IMR-90 (cell line): ENCODE measurements around the gene PQBP1. TPM values are rescaled to one million over a fixed set of nuclear protein-coding genes. Genes with fewer than 3 reads are reported as not detected.

Experiments
- ATAC-seq: fragments of 200-7000 bp; cut with Tn5 transposase; 2 replicates; pipeline ENCODE4 v1.9.1; 2020; ENCODE audit warnings: low read depth, mild to moderate bottlenecking, moderate library complexity
- BruUV-seq: library from RNA; stranded (reverse); fragments of 400-500 nt; replicated peaks from 2 replicates; lab custom pipeline; 2021; lab: Mats Ljungman, UMichigan
- CTCF ChIA-PET: fragments of 300-600 bp; formaldehyde crosslinking; extraction: SDS; loops from one replicate; lab custom pipeline; 2021; ENCODE audit warnings: antibody characterized with exemption; lab: Yijun Ruan, JAX
- POLR2A ChIA-PET: fragments of 300-600 bp; sonication (Branson Sonifier 250); formaldehyde crosslinking; loops from one replicate; lab custom pipeline; 2022; ENCODE audit warnings: antibody characterized with exemption; ENCODE audit not compliant: unreplicated experiment; lab: Charles Lee
- DNase-seq: peaks from one replicate; pipeline ENCODE4 v3.0.0; 2013
- H2AFZ ChIP-seq: replicated peaks from 2 replicates; pipeline ENCODE3; 2013; ENCODE audit warnings: low read length, mild to moderate bottlenecking; ENCODE audit not compliant: poor library complexity
- H2AK5ac ChIP-seq: 2 replicates; pipeline ENCODE4 v1.6.1; 2013; ENCODE audit warnings: low read depth, low read length, inconsistent platforms
- H2AK9ac ChIP-seq: replicated peaks from 2 replicates; pipeline ENCODE3; 2013; ENCODE audit warnings: mild to moderate bottlenecking, low read depth, low read length, moderate library complexity; ENCODE audit not compliant: poor library complexity
- H2BK120ac ChIP-seq: 2 replicates; pipeline ENCODE4 v1.6.1; 2013; ENCODE audit warnings: low read depth, low read length, inconsistent platforms
- H2BK15ac ChIP-seq: 3 replicates; pipeline ENCODE4 v1.6.1; 2013; ENCODE audit warnings: low read depth, low read length, inconsistent platforms
- H2BK20ac ChIP-seq: 2 replicates; pipeline ENCODE4 v1.6.1; 2013; ENCODE audit warnings: low read depth, mild to moderate bottlenecking, inconsistent platforms, low read length, moderate library complexity
- H2BK5ac ChIP-seq: 2 replicates; pipeline ENCODE4 v1.6.1; 2013; ENCODE audit warnings: mild to moderate bottlenecking, low read depth, low read length, inconsistent platforms; ENCODE audit not compliant: poor library complexity, severe bottlenecking
- H3K14ac ChIP-seq: replicated peaks from 2 replicates; pipeline ENCODE4 v1.6.1; 2013; ENCODE audit warnings: low read depth, low read length, inconsistent platforms
- H3K18ac ChIP-seq: 2 replicates; pipeline ENCODE4 v1.6.1; 2013; ENCODE audit warnings: low read depth, low read length, control low read depth
- H3K23ac ChIP-seq: 2 replicates; pipeline ENCODE4 v1.6.1; 2013; ENCODE audit warnings: low read depth, low read length, inconsistent platforms
- H3K27ac ChIP-seq: 2 replicates; pipeline ENCODE4 v1.5.1; 2013; ENCODE audit warnings: mild to moderate bottlenecking, control low read depth, low read length; ENCODE audit not compliant: insufficient read depth
- H3K27me3 ChIP-seq: 2 replicates; pipeline ENCODE4 v1.6.1; 2013; ENCODE audit warnings: low read length; ENCODE audit not compliant: control insufficient read depth, insufficient read depth
- H3K36me3 ChIP-seq: 2 replicates; pipeline ENCODE4 v1.6.1; 2013; ENCODE audit warnings: low read length, mixed read lengths; ENCODE audit not compliant: control insufficient read depth, insufficient read depth
- H3K4ac ChIP-seq: 2 replicates; pipeline ENCODE4 v1.6.1; 2013; ENCODE audit warnings: low read depth, low read length, inconsistent platforms
- H3K4me1 ChIP-seq: 2 replicates; pipeline ENCODE4 v1.6.1; 2013; ENCODE audit warnings: low read length, mixed read lengths; ENCODE audit not compliant: control insufficient read depth, insufficient read depth
- H3K4me2 ChIP-seq: 2 replicates; pipeline ENCODE4 v1.6.1; 2013; ENCODE audit warnings: low read depth, mild to moderate bottlenecking, control low read depth, low read length, moderate library complexity
- H3K4me3 ChIP-seq: 2 replicates; pipeline ENCODE4 v1.5.1; 2013; ENCODE audit warnings: low read depth, mild to moderate bottlenecking, control low read depth, low read length, moderate library complexity; ENCODE audit not compliant: insufficient read depth
- H3K56ac ChIP-seq: 2 replicates; pipeline ENCODE4 v1.6.1; 2013; ENCODE audit warnings: low read length, inconsistent platforms; ENCODE audit not compliant: insufficient read depth; ENCODE audit errors: extremely low read depth
- H3K79me1 ChIP-seq, 2 experiments: 2 replicates each; pipeline ENCODE4 v1.6.1; 2013; ENCODE audit warnings: low read length in 2 of 2, inconsistent platforms in 1 of 2, low read depth in 1 of 2
- H3K9ac ChIP-seq: 2 replicates; pipeline ENCODE4 v1.6.1; 2013; ENCODE audit warnings: low read depth, low read length, control low read depth
- H3K9me1 ChIP-seq: 2 replicates; pipeline ENCODE4 v1.6.1; 2013; ENCODE audit warnings: low read length, inconsistent platforms; ENCODE audit not compliant: insufficient read depth
- H3K9me3 ChIP-seq: 2 replicates; pipeline ENCODE4 v1.6.1; 2013; ENCODE audit warnings: low read length; ENCODE audit not compliant: control insufficient read depth, insufficient read depth
- H4K20me1 ChIP-seq: 2 replicates; pipeline ENCODE4 v1.6.1; 2013; ENCODE audit warnings: low read length, inconsistent platforms; ENCODE audit not compliant: insufficient read depth
- H4K5ac ChIP-seq: 2 replicates; pipeline ENCODE4 v1.6.1; 2013; ENCODE audit warnings: mild to moderate bottlenecking, low read depth, low read length, control low read depth
- H4K8ac ChIP-seq, 2 experiments: 2 replicates each; pipeline ENCODE4 v1.6.1; 2013; ENCODE audit warnings: low read depth in 2 of 2, low read length in 2 of 2, control low read depth in 1 of 2, inconsistent platforms in 1 of 2
- H4K91ac ChIP-seq: 2 replicates; pipeline ENCODE4 v1.6.1; 2013; ENCODE audit warnings: low read depth, low read length, inconsistent platforms; ENCODE audit not compliant: insufficient read depth
- MAZ ChIP-seq: IDR thresholded peaks from 2 replicates; pipeline ENCODE4 v1.6.1; 2012; ENCODE audit warnings: low read depth, mild to moderate bottlenecking, low read length, improper control_type of control experiment, moderate library complexity, borderline replicate concordance
- NFE2L2 ChIP-seq: fragments of 150-350 bp; IDR thresholded peaks from 2 replicates; pipeline ENCODE4 v1.6.1; 2016; ENCODE audit warnings: low read depth, mild to moderate bottlenecking, low read length
- RFX5 ChIP-seq: IDR thresholded peaks from 2 replicates; pipeline ENCODE4 v1.8.0; 2012; ENCODE audit warnings: low read depth, mild to moderate bottlenecking, low read length, moderate library complexity
- SMC3 ChIP-seq: fragments of 150-350 bp; IDR thresholded peaks from 2 replicates; pipeline ENCODE4 v1.6.1; 2016; ENCODE audit warnings: low read depth, mild to moderate bottlenecking, antibody characterized with exemption, low read length, moderate library complexity
- WGBS, 2 experiments: methylation state at CpG; one replicate each; pipeline versions ENCODE4 v1.1.5 to v1.1.7; 2013; ENCODE audit warnings: missing lambda C conversion rate in 2 of 2; ENCODE audit not compliant: insufficient read length in 1 of 2; ENCODE audit errors: extremely low coverage in 2 of 2; 5-methylcytosine and 5-hydroxymethylcytosine counted together
- dilution Hi-C: fragments of 300-500 bp; cut with HindIII; formaldehyde crosslinking; loops from one replicate; pipeline ENCODE4 v1.14.3; 2018; ENCODE audit warnings: low sequenced_read_pairs; ENCODE audit not compliant: unreplicated experiment
- in situ Hi-C: fragments of 300-500 bp; cut with MboI; formaldehyde crosslinking; loops from 3 replicates; pipeline ENCODE4 v1.14.3; 2019; ENCODE audit warnings: low sequenced_read_pairs, inconsistent platforms, mixed read lengths
- intact Hi-C: fragments of 100-400 bp; cut with micrococcal nuclease; formaldehyde crosslinking; loops from 2 replicates; pipeline ENCODE4 v1.10.0; 2022
- polyA plus RNA-seq, 3 experiments: library from polyadenylated mRNA; depleted of rRNA; stranded (reverse); fragments of >200 nt; gene quantifications; 2 replicates each; pipeline ENCODE4 v1.2.3, GENCODE V29; 2012; ENCODE audit warnings: low replicate concordance in 1 of 3
- total RNA-seq: library from RNA; depleted of rRNA; stranded (reverse); fragments of >200 nt; gene quantifications from 2 replicates; pipeline ENCODE4 v1.2.3, GENCODE V29; 2012
- TF ChIP-seq, protein P1 (sequence below): conservative IDR thresholded peaks from 2 replicates; pipeline ENCODE4 v1.5.1; 2012; ENCODE audit warnings: mild to moderate bottlenecking, low read depth, low read length, improper control_type of control experiment

The PQBP1 gene
- total and polyA plus RNA-seq, 2 of the 4 experiments (the other 2 are of a cell fraction) = 96.4 to 120 TPM

- TF ChIP-seq, protein P1, sequence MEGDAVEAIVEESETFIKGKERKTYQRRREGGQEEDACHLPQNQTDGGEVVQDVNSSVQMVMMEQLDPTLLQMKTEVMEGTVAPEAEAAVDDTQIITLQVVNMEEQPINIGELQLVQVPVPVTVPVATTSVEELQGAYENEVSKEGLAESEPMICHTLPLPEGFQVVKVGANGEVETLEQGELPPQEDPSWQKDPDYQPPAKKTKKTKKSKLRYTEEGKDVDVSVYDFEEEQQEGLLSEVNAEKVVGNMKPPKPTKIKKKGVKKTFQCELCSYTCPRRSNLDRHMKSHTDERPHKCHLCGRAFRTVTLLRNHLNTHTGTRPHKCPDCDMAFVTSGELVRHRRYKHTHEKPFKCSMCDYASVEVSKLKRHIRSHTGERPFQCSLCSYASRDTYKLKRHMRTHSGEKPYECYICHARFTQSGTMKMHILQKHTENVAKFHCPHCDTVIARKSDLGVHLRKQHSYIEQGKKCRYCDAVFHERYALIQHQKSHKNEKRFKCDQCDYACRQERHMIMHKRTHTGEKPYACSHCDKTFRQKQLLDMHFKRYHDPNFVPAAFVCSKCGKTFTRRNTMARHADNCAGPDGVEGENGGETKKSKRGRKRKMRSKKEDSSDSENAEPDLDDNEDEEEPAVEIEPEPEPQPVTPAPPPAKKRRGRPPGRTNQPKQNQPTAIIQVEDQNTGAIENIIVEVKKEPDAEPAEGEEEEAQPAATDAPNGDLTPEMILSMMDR = no peak
- no peak for TF ChIP-seq RFX5
- no peak for TF ChIP-seq NFE2L2
- no peak for TF ChIP-seq MAZ
- TF ChIP-seq SMC3 = no peak
- intact Hi-C loops = loop anchor here (5.0 kb wide), 1 partner anchor 122 kb away; the partner anchor contains the start of gene TFE3
- Histone ChIP-seq H2BK20ac (no peak overlapping the region), H3K79me1 (peaks cover 4 to 21% of the 10 kb centered on the region in 2 experiments; a peak in 2 of 4 replicates), H3K4me2 (no peak overlapping the region), H2BK15ac (no peak overlapping the region), H3K36me3 (peaks cover 14% of the 10 kb centered on the region), H2AFZ (no peak overlapping the region), H2AK9ac (no peak overlapping the region), H3K14ac (no peak overlapping the region), H4K91ac (no peak overlapping the region), H3K56ac (no peak overlapping the region), H2BK5ac (no peak overlapping the region), H3K18ac (no peak overlapping the region), H2BK120ac (no peak overlapping the region), H3K27me3 (no peaks in the 10 kb centered on the region), H4K5ac (no peak overlapping the region), H3K9ac (no peak overlapping the region), H3K4ac (no peak overlapping the region), H3K4me3 (no peak overlapping the region), H3K4me1 (peaks cover 3% of the 10 kb centered on the region; the same call in 1 of the 2 replicates), H3K27ac (no peak overlapping the region), H3K23ac (no peak overlapping the region), H4K20me1 (peaks cover 16% of the 10 kb centered on the region; the same call in 1 of the 2 replicates), H3K9me1 (peaks cover 5% of the 10 kb centered on the region; the same call in 1 of the 2 replicates), H2AK5ac (no peak overlapping the region), H3K9me3 (no peaks in the 10 kb centered on the region; the same call in 1 of the 2 replicates), H4K8ac (no peak overlapping the region)
- dilution Hi-C loops = no loop called here
- WGBS, 2 experiments = 33% methylated on average over 2 of the region's 8 CpGs; no CpG with 5 or more reads in 1 of the 2 experiments
- ChIA-PET CTCF (no interaction called here), POLR2A (no interaction called here)
- BruUV-seq = no TSS peak
- DNase-seq (no peak), ATAC-seq (no peak)
- in situ Hi-C loops = no loop called here
Measured at GRCh38 chrX:48919947-48920717, 22.4 kb downstream of the PQBP1 start.
